ENCODE results near the gene MTSS2.

The MTSS2 gene

DNA sequence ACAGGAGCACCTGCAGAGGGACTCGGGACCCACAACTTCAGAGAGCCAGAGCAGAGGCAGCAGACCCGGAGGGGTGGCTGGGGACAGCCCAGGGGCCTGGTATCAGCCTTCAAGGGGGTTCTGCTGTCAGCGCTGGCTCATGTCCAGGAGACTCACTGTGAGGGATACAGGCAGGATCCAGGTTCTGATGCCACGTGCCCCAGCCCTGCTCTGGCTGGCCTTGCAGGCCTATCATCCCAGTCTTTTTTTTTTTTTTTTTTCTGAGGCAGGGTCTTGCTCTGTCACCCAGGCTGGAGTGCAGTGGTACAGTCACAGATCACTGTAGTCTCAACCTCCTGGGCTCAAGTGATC lies 9.0 kb upstream of the MTSS2 start:
- H3K4me1 ChIP-seq (ENCODE audit: control insufficient read depth in 2 of 2, insufficient read depth in 1 of 2, low read depth in 1 of 2, low read length in 2 of 2) = peaks cover 40 to 42% of the 10 kb centered on the region in 2 donors
- H4K91ac ChIP-seq (ENCODE audit: low read depth, low read length, poor library complexity) = no peak overlapping the region
- no peaks in the 10 kb centered on the region for H3K27me3 ChIP-seq (ENCODE audit: control insufficient read depth in 3 of 3, insufficient read depth in 3 of 3, low read depth in 1 of 3, low read length in 3 of 3)
- WGBS, 2 donors (ENCODE audit: extremely low coverage in 2 of 2, insufficient read length in 2 of 2, insufficient replicate concordance in 1 of 2) = no CpG with 5 or more reads among the region's 4 CpGs
- H3K36me3 ChIP-seq (replicated peaks in 1 of 2; ENCODE audit: control insufficient read depth in 2 of 2, insufficient read depth in 2 of 2, low read length in 2 of 2) = peaks cover 3 to 12% of the 10 kb centered on the region in 2 donors
- H3K18ac ChIP-seq (ENCODE audit: low read length) = peak overlapping the region; percentile 39
- no peak overlapping the region for H2BK15ac ChIP-seq (ENCODE audit: low read length)
- H3K4me2 ChIP-seq (ENCODE audit: insufficient read depth, low read length, poor library complexity, severe bottlenecking) = no peak overlapping the region
- peak overlapping the region; percentile 43 for H2AK5ac ChIP-seq (ENCODE audit: low read depth, low read length)
- H2AFZ ChIP-seq (ENCODE audit: low read length) = no peak overlapping the region
- DNase-seq (ENCODE audit: low spot score) = no peak
- H3K79me1 ChIP-seq (ENCODE audit: low read depth, low read length) = peaks cover 4% of the 10 kb centered on the region
- peak overlapping the region; percentile 17 for H2BK5ac ChIP-seq (ENCODE audit: low read length)
- H3K23ac ChIP-seq (ENCODE audit: low read depth, low read length, poor library complexity) = no peak overlapping the region
- no peak overlapping the region for H3K9ac ChIP-seq (ENCODE audit: low read depth, low read length, poor library complexity)
- no peak overlapping the region for H4K8ac ChIP-seq (ENCODE audit: low read depth, low read length)
- peak overlapping the region; percentile 40 for H2BK120ac ChIP-seq (ENCODE audit: low read depth, low read length)
- peak overlapping the region; percentile 2 for H3K4ac ChIP-seq (ENCODE audit: low read length)
- H3K14ac ChIP-seq (ENCODE audit: low read length) = no peak overlapping the region
- H2BK12ac ChIP-seq (ENCODE audit: low read length) = peak overlapping the region; percentile 8
- peaks cover 0 to 8% of the 10 kb centered on the region in 2 donors for H3K9me3 ChIP-seq (replicated peaks in 1 of 2; ENCODE audit: control insufficient read depth in 2 of 2, insufficient read depth in 1 of 2, low read depth in 1 of 2, low read length in 2 of 2)
- peak overlapping the region; percentile 3 for H3K27ac ChIP-seq (replicated peaks; ENCODE audit: low read length)
- H3K4me3 ChIP-seq (ENCODE audit: low read length in 2 of 2) = no peak overlapping the region

DNA sequence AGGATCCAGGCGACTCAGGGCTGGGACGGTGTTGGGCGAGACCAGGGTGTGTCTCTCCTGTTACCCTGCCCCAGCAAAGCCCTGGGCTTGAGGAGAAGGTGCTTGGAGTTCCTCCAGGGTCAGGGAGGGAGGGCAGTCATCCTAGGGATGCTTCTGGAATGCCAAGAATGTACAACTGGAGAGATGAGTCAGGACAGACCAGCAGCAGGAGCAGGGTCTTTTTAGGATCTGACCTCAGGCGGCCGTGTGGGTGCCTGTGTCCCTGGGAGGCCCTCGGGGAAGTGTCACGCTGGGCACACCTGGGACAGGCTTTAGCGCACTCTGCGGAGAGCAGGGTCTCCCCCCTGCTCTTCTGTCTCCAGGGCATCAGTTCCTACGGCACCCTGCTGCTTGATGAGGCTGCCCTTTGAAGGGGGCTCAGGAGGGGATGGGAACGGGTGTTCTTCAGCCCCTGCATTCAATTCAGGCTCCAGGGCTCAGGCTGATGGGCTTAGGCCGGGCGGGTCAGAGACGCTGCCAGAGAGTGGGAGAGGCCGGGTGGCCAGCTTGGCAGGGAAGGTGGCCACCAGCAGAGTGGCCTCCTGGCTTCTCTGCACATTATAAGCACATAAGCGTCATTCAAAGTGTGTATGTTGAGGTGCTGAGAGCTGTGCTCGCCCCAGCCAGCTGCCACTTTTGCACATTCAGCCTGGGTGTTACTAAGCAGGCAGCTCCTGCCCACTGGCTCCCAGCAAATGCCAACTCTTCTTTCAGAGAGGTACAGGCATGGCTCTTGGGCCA lies 8.4 kb upstream of the MTSS2 start:
- H2BK15ac ChIP-seq (ENCODE audit: low read length) = peak overlapping the region; percentile 60
- H3K27me3 ChIP-seq (ENCODE audit: control insufficient read depth in 3 of 3, insufficient read depth in 3 of 3, low read depth in 1 of 3, low read length in 3 of 3) = no peaks in the 10 kb centered on the region
- no CpG with 5 or more reads among the region's 17 CpGs for WGBS, 2 donors (ENCODE audit: extremely low coverage in 2 of 2, insufficient read length in 2 of 2, insufficient replicate concordance in 1 of 2)
- peak overlapping the region; percentile 89 for H3K18ac ChIP-seq (ENCODE audit: low read length)
- H3K79me1 ChIP-seq (ENCODE audit: low read depth, low read length) = peaks cover 4% of the 10 kb centered on the region
- no peak overlapping the region for H3K23ac ChIP-seq (ENCODE audit: low read depth, low read length, poor library complexity)
- no peak overlapping the region for H4K91ac ChIP-seq (ENCODE audit: low read depth, low read length, poor library complexity)
- DNase-seq (ENCODE audit: low spot score) = no peak
- H2AFZ ChIP-seq (ENCODE audit: low read length) = no peak overlapping the region
- peak overlapping the region; percentile 25 for H2BK12ac ChIP-seq (ENCODE audit: low read length)
- no peak overlapping the region for H4K8ac ChIP-seq (ENCODE audit: low read depth, low read length)
- peak overlapping the region; percentile 1 for H3K9ac ChIP-seq (ENCODE audit: low read depth, low read length, poor library complexity)
- no peak overlapping the region for H3K4me2 ChIP-seq (ENCODE audit: insufficient read depth, low read length, poor library complexity, severe bottlenecking)
- H2AK5ac ChIP-seq (ENCODE audit: low read depth, low read length) = peak overlapping the region; percentile 99
- peaks cover 0 to 12% of the 10 kb centered on the region in 2 donors for H3K36me3 ChIP-seq (replicated peaks in 1 of 2; ENCODE audit: control insufficient read depth in 2 of 2, insufficient read depth in 2 of 2, low read length in 2 of 2)
- H2BK120ac ChIP-seq (ENCODE audit: low read depth, low read length) = peak overlapping the region; percentile 40
- peaks cover 40 to 42% of the 10 kb centered on the region in 2 donors for H3K4me1 ChIP-seq (ENCODE audit: control insufficient read depth in 2 of 2, insufficient read depth in 1 of 2, low read depth in 1 of 2, low read length in 2 of 2)
- peak overlapping the region; percentile 3 for H3K27ac ChIP-seq (replicated peaks; ENCODE audit: low read length)
- no peak overlapping the region for H3K4me3 ChIP-seq (ENCODE audit: low read length in 2 of 2)
- peak overlapping the region; percentile 5 for H3K14ac ChIP-seq (ENCODE audit: low read length)
- peak overlapping the region; percentile 54 for H2BK5ac ChIP-seq (ENCODE audit: low read length)
- peaks cover 0 to 7% of the 10 kb centered on the region in 2 donors for H3K9me3 ChIP-seq (replicated peaks in 1 of 2; ENCODE audit: control insufficient read depth in 2 of 2, insufficient read depth in 1 of 2, low read depth in 1 of 2, low read length in 2 of 2)
- peak overlapping the region; percentile 2 for H3K4ac ChIP-seq (ENCODE audit: low read length)

DNA sequence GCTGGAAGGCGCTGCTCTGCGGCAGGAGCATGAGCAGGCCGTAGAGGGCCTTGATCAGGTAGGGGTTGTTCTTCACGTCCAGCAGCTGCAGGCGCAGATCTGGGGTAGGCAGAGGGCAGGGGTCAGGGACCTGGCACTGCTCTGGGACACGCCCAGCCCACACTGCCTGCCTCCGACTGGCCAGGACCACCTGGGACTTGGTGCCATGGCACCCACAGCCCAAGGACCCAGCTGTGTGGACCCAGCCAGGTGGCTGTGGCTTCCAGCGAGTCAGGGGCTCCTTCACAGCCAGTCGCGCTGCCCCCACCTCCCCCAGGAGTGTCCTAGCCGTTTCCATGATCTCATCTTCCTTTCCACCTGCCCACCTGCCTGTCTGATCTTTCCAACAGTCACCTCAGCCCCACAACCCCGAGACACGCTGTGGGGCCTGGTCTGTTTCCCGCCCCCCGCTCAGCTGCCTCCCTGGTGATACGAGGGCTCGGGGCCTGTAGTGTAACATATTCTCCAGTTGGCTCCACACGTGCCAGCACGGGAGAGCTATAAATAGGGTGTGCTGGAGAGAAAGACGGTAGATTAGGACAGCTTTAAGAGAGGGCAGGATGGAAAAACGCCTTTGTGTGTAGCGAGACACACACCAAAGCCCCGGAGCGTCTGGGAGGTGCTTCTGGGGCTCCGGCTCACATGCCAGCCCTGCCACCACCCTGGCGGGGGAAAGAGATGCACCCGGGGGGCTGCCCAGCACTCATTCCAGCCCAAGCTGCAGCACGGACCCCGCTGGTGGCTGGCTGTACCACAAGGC lies 7.2 kb upstream of the MTSS2 start:
- Histone ChIP-seq H3K4me3 (ENCODE audit: low read length in 2 of 2) (no peak overlapping the region), H2AK5ac (ENCODE audit: low read depth, low read length) (peak overlapping the region; percentile 99), H2BK15ac (ENCODE audit: low read length) (peak overlapping the region; percentile 60), H3K4ac (ENCODE audit: low read length) (peak overlapping the region; percentile 90), H3K14ac (ENCODE audit: low read length) (peak overlapping the region; percentile 41), H2AFZ (ENCODE audit: low read length) (peak overlapping the region; percentile 11), H3K23ac (ENCODE audit: low read depth, low read length, poor library complexity) (peak overlapping the region; percentile 76), H2BK12ac (ENCODE audit: low read length) (peak overlapping the region; percentile 96), H3K4me2 (ENCODE audit: insufficient read depth, low read length, poor library complexity, severe bottlenecking) (no peak overlapping the region), H4K8ac (ENCODE audit: low read depth, low read length) (no peak overlapping the region), H3K27ac (replicated peaks; ENCODE audit: low read length) (peak overlapping the region; percentile 3), H3K4me1 (ENCODE audit: control insufficient read depth in 2 of 2, insufficient read depth in 1 of 2, low read depth in 1 of 2, low read length in 2 of 2) (peaks cover 46% of the 10 kb centered on the region in 2 donors), H3K27me3 (ENCODE audit: control insufficient read depth in 3 of 3, insufficient read depth in 3 of 3, low read depth in 1 of 3, low read length in 3 of 3) (no peaks in the 10 kb centered on the region), H2BK120ac (ENCODE audit: low read depth, low read length) (peak overlapping the region; percentile 41), H3K9ac (ENCODE audit: low read depth, low read length, poor library complexity) (no peak overlapping the region), H3K18ac (ENCODE audit: low read length) (peak overlapping the region; percentile 96), H3K36me3 (replicated peaks in 1 of 2; ENCODE audit: control insufficient read depth in 2 of 2, insufficient read depth in 2 of 2, low read length in 2 of 2) (peaks cover 3% of the 10 kb centered on the region in 2 donors), H3K79me1 (ENCODE audit: low read depth, low read length) (peaks cover 4% of the 10 kb centered on the region), H2BK5ac (ENCODE audit: low read length) (peak overlapping the region; percentile 54), H4K91ac (ENCODE audit: low read depth, low read length, poor library complexity) (peak overlapping the region; percentile 93), H3K9me3 (replicated peaks in 1 of 2; ENCODE audit: control insufficient read depth in 2 of 2, insufficient read depth in 1 of 2, low read depth in 1 of 2, low read length in 2 of 2) (peaks cover 0 to 2% of the 10 kb centered on the region in 2 donors)
- no peak for DNase-seq (ENCODE audit: low spot score)
- no CpG with 5 or more reads among the region's 29 CpGs for WGBS, 2 donors (ENCODE audit: extremely low coverage in 2 of 2, insufficient read length in 2 of 2, insufficient replicate concordance in 1 of 2)
